ENCODE data around the gene SLC6A18.

GRCh38 chr5:1196562-1196961 lies 28.6 kb upstream of the SLC6A18 start:
- TF ChIP-seq POLR2A (IDR thresholded peaks at IDR 0.05; ENCODE audit: low read depth, low read length) (no peak), SUZ12 (IDR thresholded peaks at IDR 0.05; ENCODE audit: unreplicated experiment) (no peak), CTCF (IDR thresholded peaks at IDR 0.05 in 2 of 3, conservative IDR thresholded peaks at IDR 0.05 in 1 of 3; ENCODE audit: control insufficient read depth in 2 of 3, extremely low read depth in 1 of 3, insufficient read depth in 1 of 3, low read depth in 3 of 3, low read length in 3 of 3) (no peak), CHD2 (IDR thresholded peaks at IDR 0.05; ENCODE audit: borderline replicate concordance, low read depth, low read length) (no peak), EZH2 (IDR thresholded peaks at IDR 0.05; ENCODE audit: borderline replicate concordance, control insufficient read depth, low read depth, low read length) (no peak), NRF1 (conservative IDR thresholded peaks at IDR 0.05; ENCODE audit: low read depth, low read length) (no peak), BCL11A (IDR thresholded peaks at IDR 0.05; ENCODE audit: low read depth, low read length) (no peak), SUPT20H (IDR thresholded peaks at IDR 0.05; ENCODE audit: borderline replicate concordance, control insufficient read depth, low read depth, low read length) (no peak)
